CD4-positive, alpha-beta T cell treated with Interleukin-1 beta for 1 hour (primary cell): ENCODE data around the gene KIF6.
A peak's percentile ranks its signal among the peaks of the same experiment; 100 is the strongest.

ENCODE experiments used
- DNase-seq, 2 donors: peaks; one replicate each; pipeline ENCODE4 v3.0.0-alpha.2; 2020 to 2022

The KIF6 gene

DNA sequence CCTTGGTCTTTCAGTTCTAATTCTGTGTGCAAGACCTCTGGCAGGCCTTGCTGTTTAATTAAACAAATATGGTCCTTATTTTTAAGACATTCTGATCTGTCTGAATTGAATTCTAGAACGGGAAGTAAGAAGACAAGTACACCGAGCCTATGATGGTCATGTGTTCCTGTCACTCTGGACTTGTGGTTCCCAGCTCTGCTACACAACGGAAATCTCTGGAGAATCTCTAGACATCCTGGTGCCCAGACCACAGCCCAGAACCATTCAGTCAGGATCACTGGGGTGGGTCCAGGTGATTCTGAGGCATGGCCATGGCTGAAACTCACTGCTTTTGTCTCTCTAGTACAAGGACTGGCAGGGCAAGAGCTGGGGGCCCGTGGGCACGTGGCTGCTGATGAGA is 386.8 kb downstream of the KIF6 start:
- DNase-seq = no peak

DNA sequence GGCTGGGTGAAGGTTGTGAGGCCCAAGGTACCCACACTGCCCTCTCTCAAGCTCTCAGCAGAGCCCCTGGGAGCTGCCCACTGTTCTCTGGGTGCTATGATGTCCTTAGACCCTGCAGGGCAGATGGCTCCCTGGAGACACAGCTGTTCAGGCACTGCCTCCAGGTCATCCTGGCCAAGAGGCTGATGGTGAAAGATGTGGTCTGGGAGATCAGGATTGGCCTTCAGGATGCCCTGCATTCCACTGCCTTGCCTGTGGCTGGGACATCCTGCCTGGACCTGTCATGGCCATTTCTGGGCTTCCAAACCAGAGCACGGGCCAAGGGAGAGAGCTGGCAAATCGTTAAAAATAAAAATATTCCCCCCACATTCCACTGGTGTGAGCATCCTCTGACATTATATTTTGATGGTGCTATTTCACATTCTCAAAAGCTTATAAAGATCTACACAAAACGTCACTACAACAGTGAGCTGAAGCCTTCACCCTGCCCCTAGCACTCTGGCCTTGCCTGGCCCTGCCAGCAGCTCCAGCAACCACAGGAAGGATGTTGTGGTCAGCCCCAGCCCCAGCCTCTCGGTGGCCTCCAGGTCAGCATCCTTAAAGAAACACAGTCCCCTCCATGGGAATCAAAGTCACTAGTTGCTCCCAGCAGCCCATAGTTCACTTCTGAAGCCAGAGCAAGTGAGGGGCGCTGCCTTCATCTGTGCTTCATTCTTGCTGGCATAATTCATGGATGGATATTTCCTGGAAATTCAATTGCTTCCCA is 389.2 kb downstream of the KIF6 start:
- peak; percentile 7 to 26 for DNase-seq

DNA sequence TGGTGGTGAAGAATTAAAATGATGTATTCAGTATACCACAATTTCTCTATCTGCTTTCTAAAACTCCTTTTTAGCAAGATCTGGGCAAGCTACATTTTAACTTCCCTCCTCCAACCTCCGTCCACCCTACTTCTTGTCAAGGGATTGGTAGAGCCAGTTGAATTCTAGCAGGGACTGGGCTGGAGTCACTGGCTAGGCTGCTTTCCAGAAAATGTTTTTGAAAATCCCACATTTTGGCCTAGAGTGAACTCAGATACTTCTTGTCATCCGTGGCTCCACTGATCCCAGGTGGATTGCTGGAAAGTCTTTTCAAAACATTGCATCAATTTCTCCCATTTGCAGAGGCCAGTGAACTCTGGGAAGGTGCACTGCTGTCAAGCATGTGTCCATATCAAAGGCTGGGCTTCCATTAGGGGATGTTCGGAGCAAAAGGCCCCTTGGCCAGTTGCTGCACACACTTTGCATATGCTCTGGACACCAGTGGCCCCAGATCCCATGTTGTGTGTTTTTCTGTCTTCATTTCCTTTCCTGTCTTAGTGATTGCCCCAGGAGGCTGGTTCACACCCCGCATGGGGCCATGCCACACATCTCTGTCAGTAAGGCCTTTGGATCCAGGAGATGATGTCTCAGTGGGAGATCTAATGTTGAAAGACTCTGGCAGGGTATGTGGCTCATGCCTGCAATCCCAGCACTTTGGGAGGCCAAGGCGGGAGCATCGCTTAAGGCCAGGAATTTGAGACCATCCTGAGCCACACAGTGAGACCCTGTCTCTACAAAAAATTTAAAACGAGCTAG is 391.4 kb downstream of the KIF6 start:
- no peak for DNase-seq

DNA sequence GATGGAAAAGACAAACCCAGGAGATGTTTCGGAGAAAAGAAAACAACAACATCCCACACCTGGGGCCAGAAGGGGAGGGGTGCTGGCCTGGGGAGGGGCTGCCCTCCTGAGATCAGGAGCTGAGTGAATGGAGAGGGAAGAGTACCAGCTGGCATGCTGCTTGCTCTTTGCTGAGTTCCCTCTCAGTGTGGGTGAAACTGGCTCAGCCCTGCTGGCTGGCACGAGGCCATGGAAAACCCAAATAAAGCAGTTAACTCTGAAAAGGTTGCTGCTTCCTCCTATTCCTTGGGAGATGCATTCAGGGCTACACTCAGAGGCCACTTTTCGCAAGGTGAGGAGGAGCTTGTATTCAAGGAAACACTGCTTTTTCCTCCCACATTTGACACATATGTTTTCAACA is 394.7 kb downstream of the KIF6 start:
- DNase-seq = no peak

DNA sequence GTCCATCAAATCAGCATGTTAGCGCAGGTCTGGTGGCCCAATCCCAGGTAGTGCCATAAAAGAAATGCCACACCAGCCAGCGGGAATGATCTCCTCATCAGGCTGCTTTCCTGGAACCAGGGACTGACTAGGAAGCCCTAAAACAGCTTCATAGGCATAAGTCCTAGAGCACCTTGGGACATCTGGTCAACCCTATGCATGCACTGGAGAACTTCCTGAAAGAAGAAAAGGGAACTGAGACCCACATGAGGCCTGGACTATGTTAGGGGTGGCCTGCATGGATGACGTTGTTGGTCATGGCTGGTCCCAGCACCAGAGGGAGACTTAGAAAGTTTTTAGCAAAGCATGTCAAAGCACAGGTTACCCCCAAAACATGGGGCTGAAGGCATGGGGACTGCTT is 395.2 kb downstream of the KIF6 start:
- DNase-seq = peak; percentile 3 to 31

DNA sequence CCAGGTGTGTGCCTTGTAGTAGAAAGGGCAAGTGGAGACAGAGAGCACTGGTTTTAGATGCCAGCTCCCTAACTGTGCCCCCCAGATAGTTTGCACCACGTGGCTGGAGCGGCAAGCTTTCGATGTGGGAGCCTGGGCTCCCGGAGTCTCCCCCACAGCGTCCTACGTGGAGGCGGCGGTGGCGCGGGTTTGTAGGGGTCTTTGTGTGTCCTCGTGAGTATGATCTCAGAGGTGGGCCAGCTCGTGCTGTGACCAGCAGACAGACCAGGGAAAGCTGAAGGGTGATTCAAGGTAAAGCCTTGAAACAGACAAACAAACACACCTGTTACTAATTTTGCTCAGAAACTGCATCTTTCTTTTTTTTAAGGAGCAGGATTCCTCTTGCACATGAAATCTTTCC is 397.1 kb downstream of the KIF6 start:
- DNase-seq = no peak

DNA sequence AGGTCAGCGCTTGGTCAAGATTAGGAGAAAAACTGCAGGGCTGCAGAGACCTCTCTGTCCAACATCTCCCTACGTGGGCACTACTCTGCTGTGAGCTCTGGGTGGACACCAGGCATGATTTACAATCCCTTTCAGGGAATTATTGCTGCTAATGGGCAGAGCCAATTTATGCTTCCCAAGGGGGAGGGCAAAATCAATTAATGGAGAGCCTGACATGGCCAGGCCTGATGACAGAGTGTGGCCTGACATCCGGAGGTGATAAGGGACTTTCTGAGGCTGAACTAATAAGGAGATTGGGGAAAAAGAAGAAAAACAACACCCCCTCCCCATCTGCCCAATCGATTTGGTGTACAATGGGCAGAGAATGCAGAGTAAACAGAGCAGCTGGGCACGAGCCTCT is 397.7 kb downstream of the KIF6 start:
- no peak for DNase-seq

DNA sequence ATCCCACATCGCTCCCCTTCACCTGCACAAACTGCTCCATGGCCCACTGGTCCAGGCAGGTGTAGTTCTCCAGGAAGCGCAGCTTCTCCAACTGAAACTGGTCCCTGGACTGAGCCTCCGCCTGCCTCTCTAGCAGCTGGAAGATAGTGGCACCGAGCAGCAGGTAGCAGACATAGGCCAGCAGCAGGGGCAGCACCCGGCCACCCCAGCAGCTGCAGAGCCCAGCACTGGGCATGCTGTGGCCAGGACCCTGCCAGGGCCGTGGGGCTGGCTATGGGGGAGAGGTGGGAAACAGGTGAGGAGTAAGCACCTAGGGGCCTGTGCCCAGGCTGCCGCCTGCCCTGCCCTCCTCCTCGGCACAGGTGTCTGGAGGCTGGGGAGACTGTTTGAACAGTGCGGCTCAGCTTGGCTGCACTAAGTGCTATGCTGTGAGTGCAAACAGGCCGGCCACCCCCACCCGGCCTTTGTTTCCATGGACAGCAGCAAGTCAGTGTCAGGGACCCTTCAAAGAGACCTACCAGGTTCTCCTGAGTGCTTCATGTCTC is 402.8 kb downstream of the KIF6 start, which contains the start of gene KCNK16:
Gene KCNK16, minus strand, starts transcription at position 397 of the 545 bp plus-strand sequence. Its CDS starts 162 bp downstream, at position 235.
- DNase-seq = no peak

DNA sequence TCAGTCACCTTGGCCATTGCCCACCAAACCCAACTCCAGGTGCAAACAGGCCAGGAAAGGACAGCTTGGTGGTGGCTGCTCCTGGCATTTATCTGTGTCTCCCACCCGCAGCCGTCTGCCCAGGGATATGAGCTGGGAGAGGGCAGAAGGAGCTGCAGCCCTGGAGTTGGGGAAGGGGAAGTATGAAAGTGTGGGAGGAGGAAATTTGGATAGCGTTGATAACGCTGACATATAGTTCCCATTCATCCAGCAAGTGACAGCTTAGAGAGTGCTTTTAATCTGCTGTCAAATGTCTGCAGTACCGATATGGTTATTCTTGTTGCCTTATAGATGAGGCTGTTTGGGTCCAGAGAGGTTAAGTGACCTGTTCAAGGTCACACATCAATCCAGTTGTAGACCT is 403.4 kb downstream of the KIF6 start:
- no peak for DNase-seq

DNA sequence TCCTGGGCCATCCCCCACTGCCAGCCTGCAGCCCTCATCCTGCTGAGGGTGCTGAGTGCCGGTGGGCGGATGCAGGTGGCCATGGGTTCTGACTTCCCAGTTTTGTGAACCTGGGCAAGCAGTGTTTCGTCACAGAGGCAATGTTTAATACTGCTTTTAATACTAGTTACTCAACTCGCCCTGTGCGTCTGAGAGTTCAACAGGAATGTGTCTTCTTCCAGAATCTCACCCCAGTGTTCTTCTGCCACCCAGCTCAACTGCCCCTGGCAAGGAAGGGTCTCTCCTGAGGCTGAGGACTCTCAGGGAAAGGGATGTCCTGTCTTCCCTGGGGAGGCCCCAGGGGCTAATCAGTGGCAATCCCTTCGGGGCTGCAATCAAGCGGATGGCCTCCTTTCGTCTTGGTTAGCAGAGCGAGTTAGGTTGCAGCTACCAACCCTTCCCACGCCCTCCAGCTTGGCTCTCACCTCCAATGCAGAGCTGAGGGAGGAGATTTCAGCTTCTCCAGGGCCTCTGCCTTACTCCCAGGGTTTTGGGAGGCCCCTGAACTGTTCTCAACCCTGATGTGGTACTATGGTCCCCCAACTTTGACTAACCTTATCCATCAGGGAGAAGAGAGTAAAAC is 404.7 kb downstream of the KIF6 start:
- no peak for DNase-seq

DNA sequence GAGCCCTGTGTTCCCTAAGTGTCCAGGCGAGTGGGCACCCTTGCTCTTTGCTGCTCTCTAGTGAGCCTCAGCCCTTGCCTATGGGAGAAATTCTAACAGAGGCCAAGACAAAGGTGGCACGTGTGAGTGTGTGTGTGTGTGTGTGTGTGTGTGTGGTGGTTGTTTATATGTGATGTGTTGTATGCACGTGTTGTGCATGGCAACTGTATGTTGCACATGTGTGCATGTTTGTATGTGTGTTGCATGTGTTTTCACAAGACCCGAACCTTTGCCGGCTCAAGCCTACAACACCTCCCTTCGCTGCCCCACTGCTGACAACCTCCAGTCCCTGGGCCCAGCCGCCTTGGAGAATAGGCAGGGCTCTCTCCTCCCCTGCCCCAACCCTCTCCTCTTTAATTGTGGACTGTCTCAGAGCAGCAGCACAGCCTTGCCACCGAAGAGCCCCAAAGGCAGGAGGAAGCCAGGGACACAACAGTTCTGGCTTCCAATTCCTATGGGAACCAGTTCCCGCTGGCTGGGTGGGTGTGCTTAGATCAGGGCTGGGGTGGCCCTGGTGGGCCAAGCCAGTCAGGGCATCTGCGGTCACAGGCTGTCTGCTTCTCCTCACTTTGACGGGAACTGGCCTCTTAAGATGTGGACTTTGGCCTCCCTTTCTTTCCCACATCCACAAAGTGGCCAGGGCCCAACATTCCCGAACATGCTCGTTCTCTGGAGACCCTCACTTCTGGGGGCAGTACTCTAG is 405.4 kb downstream of the KIF6 start:
- no peak for DNase-seq

DNA sequence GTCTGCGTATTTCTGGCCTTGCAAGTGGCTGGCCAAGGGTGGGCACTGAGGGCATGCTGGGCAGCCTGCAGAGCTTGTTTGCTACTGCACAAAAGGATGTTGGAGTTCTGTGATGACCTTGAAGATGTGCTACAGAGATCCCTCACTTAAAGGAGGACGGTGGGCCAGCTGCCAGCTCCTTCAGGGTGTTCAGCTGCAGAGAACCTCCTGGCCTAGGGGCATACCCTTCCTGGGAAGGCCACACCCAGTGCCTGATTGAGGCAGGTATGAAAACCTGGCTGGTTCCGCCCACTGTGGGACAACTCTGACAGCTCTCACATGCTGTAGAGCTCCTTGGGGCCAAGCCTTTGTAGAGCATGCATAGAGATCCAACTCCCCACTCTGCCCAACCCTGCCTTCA is 408.0 kb downstream of the KIF6 start:
- DNase-seq = no peak

DNA sequence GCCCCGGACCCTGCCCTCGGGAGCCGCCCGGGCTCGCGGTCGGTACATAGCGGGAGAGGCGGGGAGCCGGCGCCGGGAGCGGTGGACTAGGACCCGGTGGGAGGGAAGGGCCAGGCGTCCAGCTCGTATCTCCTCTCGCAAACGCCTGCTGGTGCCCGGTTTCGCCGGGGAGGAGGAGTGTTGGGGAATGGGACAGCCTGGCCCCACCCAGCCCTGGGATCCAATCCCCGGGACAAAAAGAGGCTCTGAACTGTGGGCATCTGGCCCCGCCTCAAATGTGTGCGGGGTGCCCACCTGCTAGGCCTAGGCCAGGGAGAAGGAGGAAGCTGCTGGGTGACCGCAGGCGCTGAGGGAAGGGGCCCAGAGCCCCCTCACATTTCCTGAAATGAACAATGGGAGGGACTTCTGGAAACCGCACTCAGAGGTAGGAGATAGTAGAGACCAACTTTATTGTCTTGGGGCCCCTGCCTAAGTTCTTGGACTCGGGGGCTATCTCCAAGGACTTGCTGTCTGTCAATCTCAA is 410.9 kb downstream of the KIF6 start, which contains the start of gene KCNK17:
Gene KCNK17, minus strand, starts transcription at position 147 of the 523 bp plus-strand sequence. Its CDS starts 99 bp downstream, at position 48.
- no peak for DNase-seq

DNA sequence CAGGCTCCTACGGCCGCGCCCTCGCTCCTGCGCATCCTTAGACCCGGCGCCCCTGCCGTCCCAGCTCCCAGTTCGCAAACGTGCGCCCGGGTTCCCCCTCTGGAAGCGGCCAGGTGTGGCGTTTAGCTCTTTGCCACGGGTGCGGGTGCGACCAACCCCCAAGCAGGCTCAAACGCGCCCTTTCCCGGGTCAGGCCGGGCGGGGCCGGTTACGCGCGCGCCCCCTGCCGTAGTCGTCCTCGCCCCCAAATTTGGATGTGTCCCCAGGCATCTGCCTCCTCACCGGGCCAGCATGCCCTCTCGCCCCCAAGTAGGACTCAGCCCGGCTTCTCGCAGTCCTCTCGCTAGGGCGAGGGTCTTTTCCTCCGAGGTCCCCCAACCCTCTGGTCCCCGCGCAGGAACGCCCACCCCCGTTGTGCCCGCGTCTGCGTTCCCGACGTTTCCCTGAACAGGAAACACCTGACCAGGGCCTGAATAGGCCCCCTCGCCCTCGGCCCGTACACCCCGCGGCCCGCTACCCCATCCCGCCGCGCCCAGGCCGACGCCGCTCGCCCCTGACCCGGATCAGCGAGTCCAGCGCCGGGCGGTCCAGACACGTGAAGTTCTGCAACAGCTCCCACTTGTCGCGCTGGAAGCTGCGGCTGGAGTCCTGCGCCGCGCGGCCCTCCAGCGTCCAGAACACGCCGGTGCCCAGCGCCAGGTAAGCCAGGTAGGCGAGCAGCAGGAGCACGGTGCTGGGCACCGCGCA is 411.5 kb downstream of the KIF6 start:
- DNase-seq = no peak

DNA sequence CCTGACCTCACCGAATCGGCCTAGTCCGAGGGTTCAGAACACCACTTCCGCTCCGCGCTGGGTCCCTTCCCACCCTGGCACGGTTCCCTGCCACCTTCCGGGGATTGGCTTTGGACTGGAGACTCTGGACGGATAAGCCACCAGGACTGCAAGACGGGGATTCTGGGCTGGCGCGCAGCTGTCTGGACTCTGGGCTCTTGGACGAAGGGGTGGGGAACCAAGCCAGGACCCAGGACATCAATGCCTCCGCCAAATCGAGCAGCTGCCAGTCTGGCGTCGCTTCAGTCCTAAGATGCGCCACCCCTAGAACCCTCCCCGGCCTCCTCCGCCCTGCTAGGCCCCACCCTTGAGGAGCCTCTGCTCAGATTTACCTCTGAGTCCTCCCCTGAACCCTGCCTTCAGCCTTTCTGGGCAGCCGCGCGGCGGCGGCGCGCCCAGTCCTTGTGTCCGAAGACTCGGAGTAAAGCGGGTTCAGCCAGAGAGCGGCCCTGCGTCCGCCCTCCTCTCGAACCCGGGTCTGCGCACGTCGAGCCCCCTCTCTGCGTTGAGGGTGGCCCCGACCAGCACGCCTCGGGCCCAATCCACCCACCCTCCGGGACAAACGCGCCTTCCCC is 412.2 kb downstream of the KIF6 start:
- DNase-seq = no peak

DNA sequence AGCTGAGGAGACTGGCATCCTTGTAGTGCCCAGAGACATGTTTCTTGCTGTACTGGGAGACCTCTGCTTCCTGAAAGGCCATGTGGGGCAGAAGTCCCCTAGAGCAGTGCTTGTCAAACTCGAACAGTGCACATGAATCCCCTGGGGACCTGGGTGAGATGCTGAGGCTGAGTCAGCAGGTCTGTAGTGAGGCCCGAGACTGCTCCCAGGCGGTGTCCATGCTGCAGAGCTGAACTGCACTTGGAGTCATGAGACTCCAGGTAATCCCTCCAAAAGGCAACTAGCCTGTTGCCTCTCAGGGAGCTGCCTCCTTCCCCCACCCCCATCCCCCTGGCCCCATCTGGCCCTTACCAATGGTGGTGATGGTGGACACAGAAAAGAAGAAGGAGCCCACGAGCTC is 414.7 kb downstream of the KIF6 start:
- DNase-seq = no peak

DNA sequence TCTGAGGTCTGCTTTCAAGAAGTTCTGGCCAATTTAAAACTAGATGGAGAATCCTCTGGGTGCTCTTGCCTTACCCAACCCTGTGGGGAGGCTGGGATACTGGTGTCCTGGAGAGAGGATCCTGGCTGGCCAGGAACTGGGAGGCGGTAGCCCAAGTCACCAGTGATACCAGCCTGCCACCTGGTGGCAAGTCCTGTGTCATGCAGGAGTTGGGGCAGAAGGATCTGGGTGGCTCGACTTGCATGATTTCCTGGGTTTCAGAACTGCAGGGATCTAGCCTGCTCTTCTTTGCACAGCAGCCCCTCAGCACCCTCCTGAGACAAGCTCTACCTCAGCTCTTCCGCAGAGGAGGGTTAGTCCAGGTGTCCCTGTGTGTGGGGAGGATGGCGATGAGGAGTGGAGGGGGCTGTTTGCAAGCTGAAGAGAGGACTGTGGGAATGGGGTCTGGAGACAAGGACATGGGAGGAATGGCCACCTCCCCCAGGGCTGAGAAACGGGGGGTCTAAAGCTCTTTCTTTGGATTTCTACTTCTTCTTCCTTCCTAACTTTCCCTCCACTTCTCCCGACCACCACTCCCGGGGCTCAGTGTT is 415.2 kb downstream of the KIF6 start:
- DNase-seq = peak; percentile 48 to 53

DNA sequence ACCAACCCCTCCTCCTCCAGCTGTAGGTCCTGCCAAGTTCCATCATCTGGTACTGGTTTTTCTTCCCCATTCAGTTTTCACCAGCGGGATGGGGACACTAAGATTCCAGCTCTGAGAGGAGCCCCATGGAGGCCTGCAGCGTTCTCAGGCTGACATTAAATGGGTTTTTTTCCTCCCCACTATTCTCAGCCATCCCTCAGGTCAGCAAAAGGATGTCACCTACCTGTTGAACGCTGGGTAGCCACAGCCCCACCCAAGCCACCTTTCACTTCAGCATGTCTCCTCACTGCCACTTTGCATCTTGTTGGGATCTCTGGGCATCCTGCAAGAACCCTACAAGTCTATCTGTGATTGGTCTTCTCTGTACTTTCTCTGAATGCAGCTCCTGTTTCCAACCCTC is 417.7 kb downstream of the KIF6 start:
- DNase-seq = no peak

DNA sequence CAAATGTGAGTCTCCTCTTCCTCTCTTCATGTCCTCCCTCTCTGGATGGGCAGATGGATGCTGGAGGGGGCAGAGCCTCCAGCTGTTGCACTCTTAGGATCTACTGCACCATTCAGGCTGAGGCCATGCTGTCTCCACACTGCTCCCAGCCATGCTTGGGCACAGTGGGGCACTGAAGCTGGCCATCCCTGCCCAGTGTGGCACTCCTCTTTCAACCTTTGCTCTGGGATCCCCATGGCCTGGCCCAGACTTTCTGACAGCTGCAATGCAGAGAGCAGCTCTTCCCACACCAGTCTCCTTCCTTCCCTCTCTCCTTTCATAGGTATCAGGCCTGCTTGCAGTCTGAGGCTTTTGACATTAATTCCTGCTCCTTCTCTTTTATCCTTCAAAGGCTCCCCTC is 420.3 kb downstream of the KIF6 start:
- DNase-seq = no peak

DNA sequence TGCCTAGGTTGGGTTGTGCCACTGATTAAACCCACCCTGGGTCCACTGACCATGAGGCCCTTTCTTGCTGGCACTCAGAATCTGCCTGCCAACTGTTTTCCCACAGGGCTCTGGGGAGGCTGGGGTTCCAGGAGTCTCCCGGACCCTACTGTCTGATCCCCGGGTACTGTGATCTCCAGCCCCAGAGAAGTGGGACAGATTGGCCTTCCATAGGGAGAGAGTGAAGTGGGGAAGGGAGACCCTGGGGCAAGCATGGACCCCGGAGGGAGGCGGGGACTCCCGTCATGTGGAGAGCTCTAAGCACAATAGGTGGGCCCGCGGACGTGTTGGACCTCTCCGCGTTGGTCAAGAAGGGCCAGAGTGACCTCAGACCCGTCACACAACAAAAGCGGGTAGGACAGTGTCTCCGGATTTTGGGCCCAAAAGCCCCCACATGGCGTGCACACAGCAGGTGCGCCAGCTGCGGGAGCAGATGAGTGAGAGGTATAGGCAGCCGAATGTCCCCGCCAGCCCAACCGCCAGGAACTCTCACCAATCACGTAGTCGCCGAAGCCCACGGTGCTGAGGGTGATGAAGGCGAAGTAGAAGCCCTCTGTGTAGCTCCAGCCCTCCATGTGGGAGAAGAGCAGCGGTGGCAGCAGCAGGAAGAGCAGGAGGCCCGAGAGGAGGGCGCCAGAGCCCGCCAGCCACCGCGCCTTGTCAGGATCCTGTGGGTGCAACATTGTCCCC is 421.6 kb downstream of the KIF6 start:
- DNase-seq = no peak
